OCI-LY7 (cell line): ENCODE data around the gene LRRC56. TPM values are rescaled to one million over a fixed set of nuclear protein-coding genes. Genes with fewer than 3 reads are reported as not detected.

Experiments used
- BruUV-seq: library from RNA; stranded (reverse); fragments of 400-500 nt; replicated peaks from 2 replicates; lab custom pipeline; 2021; lab: Mats Ljungman, UMichigan
- CTCF ChIA-PET: fragments of 300-600 bp; sonication (Branson Sonifier 250); formaldehyde crosslinking; loops from one replicate; lab custom pipeline; 2022; ENCODE audit warnings: antibody characterized with exemption; ENCODE audit not compliant: unreplicated experiment; lab: Charles Lee
- POLR2A ChIA-PET: fragments of 300-600 bp; sonication (Branson Sonifier 250); formaldehyde crosslinking; loops from one replicate; lab custom pipeline; 2022; ENCODE audit warnings: antibody characterized with exemption; lab: Charles Lee
- DNase-seq: peaks from one replicate; pipeline ENCODE4 v3.0.0-alpha.2; 2015; ENCODE audit warnings: low spot score
- H2AFZ ChIP-seq: fragments of 200-600 bp; sonication (generic), shearing (Covaris generic); 2 replicates; pipeline ENCODE4 v1.6.1; 2014; ENCODE audit warnings: mild to moderate bottlenecking, antibody characterized with exemption, low read length, moderate library complexity
- H3K27ac ChIP-seq: fragments of 200-600 bp; sonication (generic); 2 replicates; pipeline ENCODE4 v1.5.1; 2014; ENCODE audit warnings: mixed run types, low read depth, mild to moderate bottlenecking, moderate library complexity, low read length, inconsistent platforms; ENCODE audit not compliant: poor library complexity, severe bottlenecking
- H3K36me3 ChIP-seq: fragments of 200-600 bp; sonication (generic); 2 replicates; pipeline ENCODE4 v1.6.1; 2014; ENCODE audit warnings: mild to moderate bottlenecking, antibody characterized with exemption, low read length, moderate library complexity, mixed read lengths; ENCODE audit not compliant: insufficient read depth
- H3K4me1 ChIP-seq: fragments of 200-600 bp; sonication (generic); 2 replicates; pipeline ENCODE4 v1.5.1; 2014; ENCODE audit warnings: mild to moderate bottlenecking, low read length; ENCODE audit not compliant: insufficient read depth, poor library complexity, severe bottlenecking
- H3K4me2 ChIP-seq: fragments of 200-600 bp; sonication (generic); 2 replicates; pipeline ENCODE4 v1.6.1; 2014; ENCODE audit warnings: mild to moderate bottlenecking, low read length
- H3K4me3 ChIP-seq: fragments of 200-600 bp; sonication (generic); 2 replicates; pipeline ENCODE4 v1.5.1; 2014; ENCODE audit warnings: mild to moderate bottlenecking, low read depth, low read length; ENCODE audit not compliant: poor library complexity, severe bottlenecking
- H3K79me2 ChIP-seq: fragments of 200-600 bp; sonication (generic); 2 replicates; pipeline ENCODE4 v1.6.1; 2016; ENCODE audit warnings: low read depth, mild to moderate bottlenecking, low read length, moderate library complexity, mixed read lengths; ENCODE audit not compliant: insufficient read depth
- H3K9me2 ChIP-seq: fragments of 200-600 bp; sonication (generic); 2 replicates; pipeline ENCODE4 v1.6.1; 2016; ENCODE audit warnings: mild to moderate bottlenecking, low read length, mixed read lengths; ENCODE audit not compliant: insufficient read depth
- H3K9me3 ChIP-seq: fragments of 200-600 bp; sonication (generic); 2 replicates; pipeline ENCODE4 v1.6.1; 2014; ENCODE audit warnings: mild to moderate bottlenecking, mixed run types, low read length, mixed read lengths
- H4K20me1 ChIP-seq: fragments of 200-600 bp; sonication (generic); 2 replicates; pipeline ENCODE4 v1.6.1; 2014; ENCODE audit warnings: mild to moderate bottlenecking, antibody characterized with exemption, low read length, moderate library complexity, mixed read lengths; ENCODE audit not compliant: insufficient read depth
- CTCF ChIP-seq: fragments of 200-600 bp; sonication (generic); conservative IDR thresholded peaks from 2 replicates; pipeline ENCODE4 v1.5.1; 2014; ENCODE audit warnings: mild to moderate bottlenecking, antibody characterized with exemption, low read length, moderate library complexity, mixed read lengths
- EZH2phosphoT487 ChIP-seq: fragments of 200-600 bp; sonication (generic); IDR thresholded peaks from 2 replicates; pipeline ENCODE4 v1.6.1; 2018; ENCODE audit warnings: low read depth, borderline replicate concordance, mild to moderate bottlenecking, mixed run types, antibody characterized with exemption, low read length, moderate library complexity, mixed read lengths
- intact Hi-C: fragments of 100-400 bp; cut with micrococcal nuclease; formaldehyde crosslinking; loops from one replicate; pipeline ENCODE4 v1.10.0; 2022; ENCODE audit not compliant: unreplicated experiment
- total RNA-seq, 2 experiments: library from RNA; depleted of rRNA in 1 of 2; stranded (reverse); fragments of >200 nt in 1 of 2; shearing (Covaris generic) in 1 of 2; gene quantifications; 2 replicates each; pipeline ENCODE4 v1.2.3, GENCODE V29; 2014 to 2022

Gene LRRC56
- total RNA-seq, 2 experiments from 2014 or later, result 1.6 to 2.5 TPM

- Histone ChIP-seq H3K4me2 (peak overlapping the region; percentile 91), H3K9me2 (no peaks in the 10 kb centered on the region), H2AFZ (peak overlapping the region; percentile 80), H3K79me2 (peaks cover 23% of the 10 kb centered on the region), H3K4me3 (peak overlapping the region; percentile 95), H3K36me3 (peaks cover 16% of the 10 kb centered on the region; the same call in 1 of the 2 replicates), H3K9me3 (no peaks in the 10 kb centered on the region), H4K20me1 (no peaks in the 10 kb centered on the region), H3K27ac (peak overlapping the region; percentile 85), H3K4me1 (peaks cover 32% of the 10 kb centered on the region)
- BruUV-seq, result no TSS peak
- no peak for TF ChIP-seq CTCF
- no peak for TF ChIP-seq EZH2phosphoT487
- ChIA-PET CTCF (no interaction called here), POLR2A (interaction anchor here (0.7 kb wide), 1 partner anchor 29 kb away, joined by 6 read pairs; no protein-coding TSS in a partner anchor)
- DNase-seq, result peak; percentile 98
- intact Hi-C loops, result loop anchor here (1.0 to 5.0 kb wide), 6 partner anchors 12 to 406 kb away; partner anchors contain the start of genes BET1L, CHID1, LRRC56 and PTDSS2
Measured at GRCh38 chr11:506238-506994, 30.9 kb upstream of the LRRC56 start.

- Histone ChIP-seq H3K4me3 (peak within 1 kb of the TSS; percentile 95), H4K20me1 (no peaks in the 10 kb centered on the region), H3K4me2 (peak within 1 kb of the TSS; percentile 91), H3K4me1 (peaks cover 32% of the 10 kb centered on the region), H3K9me3 (no peaks in the 10 kb centered on the region), H3K36me3 (peaks cover 9% of the 10 kb centered on the region; the same call in 1 of the 2 replicates), H2AFZ (peak within 1 kb of the TSS; percentile 80), H3K79me2 (peaks cover 23% of the 10 kb centered on the region), H3K9me2 (no peaks in the 10 kb centered on the region), H3K27ac (peak within 1 kb of the TSS; percentile 85)
- POLR2A ChIA-PET, result interaction anchor here (0.7 kb wide), 1 partner anchor 29 kb away, joined by 6 read pairs; no protein-coding TSS in a partner anchor
- CTCF ChIA-PET, result no interaction called here
- intact Hi-C loops, result loop anchor here (1.0 to 5.0 kb wide), 6 partner anchors 11 to 405 kb away; partner anchors contain the start of genes BET1L, CHID1, LRRC56 and PTDSS2
- DNase-seq, result peak; percentile 96
- no TSS peak for BruUV-seq
- no peak for TF ChIP-seq EZH2phosphoT487
Measured at GRCh38 chr11:506995-507726, 30.2 kb upstream of the LRRC56 start, which contains the start of gene RNH1. Gene RNH1, minus strand, starts transcription at chr11:507242. Its CDS starts 5,080 bp downstream, at chr11:502162.
